Lung microvascular endothelial cell (primary cell): ENCODE data around the gene FBF1. TPM values are rescaled to one million over a fixed set of nuclear protein-coding genes. Genes with fewer than 3 reads are reported as not detected.
A peak's percentile ranks its signal among the peaks of the same experiment; 100 is the strongest.
"Not testable (repeated sequence)": the region's sequence is repeated elsewhere in the genome, so short reads cannot be mapped to it uniquely, and the experiment has no call there.

Experiments used
- DNase-seq, 2 donors: peaks; one replicate each; pipeline versions ENCODE4 v3.0.0 to v3.0.0-alpha.2; 2010; ENCODE audit warnings: low read depth in 2 of 2
- total RNA-seq: library from RNA; depleted of rRNA; stranded (reverse); fragments of >200 nt; gene quantifications from 2 replicates; pipeline ENCODE4 v1.2.1, GENCODE V29; 2014

FBF1 gene
- total RNA-seq, 1 donor from 2014 or later = 3.8 TPM

DNA sequence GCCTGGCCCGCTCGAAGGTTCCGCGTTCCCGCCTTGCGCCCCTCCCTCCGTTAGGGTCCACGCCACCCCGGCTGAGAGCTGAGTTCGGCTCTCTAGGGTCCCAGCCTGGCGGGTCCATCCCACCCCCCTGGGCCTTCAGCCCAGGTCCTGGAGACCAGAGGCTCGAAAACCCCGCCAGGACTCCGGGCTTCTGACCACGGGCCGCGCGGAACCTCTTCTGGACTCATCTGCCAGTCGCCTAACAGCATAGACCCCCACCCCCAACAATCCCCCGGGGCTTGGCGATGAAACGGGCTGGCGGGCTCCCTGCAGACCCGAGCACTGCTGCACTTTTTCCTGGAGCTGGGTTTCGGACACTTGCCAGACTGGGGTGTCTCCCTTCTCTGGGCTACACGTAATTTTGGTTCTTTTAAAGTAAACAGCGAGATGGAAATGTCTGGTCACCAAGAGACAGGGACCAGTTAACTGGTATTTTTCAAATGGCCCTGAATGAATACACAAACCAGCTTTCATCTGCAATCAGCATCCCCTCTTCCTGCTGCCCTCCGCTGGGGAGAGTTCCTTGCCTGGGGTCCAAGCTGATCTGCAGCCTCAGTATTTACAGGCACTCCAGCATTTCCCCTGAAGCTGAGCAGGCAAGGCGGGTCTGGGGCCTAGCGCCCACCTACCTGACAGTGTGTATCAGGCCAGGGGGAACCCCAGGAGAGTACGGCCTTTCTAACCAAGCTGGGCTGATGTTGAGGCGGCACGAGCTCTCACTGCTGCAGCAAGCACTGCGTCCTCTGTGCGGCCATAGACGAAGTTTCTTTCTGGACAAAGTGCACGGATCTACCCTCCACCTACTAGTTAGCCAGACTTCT is 43.5 kb downstream of the FBF1 start:
- no peak for DNase-seq

DNA sequence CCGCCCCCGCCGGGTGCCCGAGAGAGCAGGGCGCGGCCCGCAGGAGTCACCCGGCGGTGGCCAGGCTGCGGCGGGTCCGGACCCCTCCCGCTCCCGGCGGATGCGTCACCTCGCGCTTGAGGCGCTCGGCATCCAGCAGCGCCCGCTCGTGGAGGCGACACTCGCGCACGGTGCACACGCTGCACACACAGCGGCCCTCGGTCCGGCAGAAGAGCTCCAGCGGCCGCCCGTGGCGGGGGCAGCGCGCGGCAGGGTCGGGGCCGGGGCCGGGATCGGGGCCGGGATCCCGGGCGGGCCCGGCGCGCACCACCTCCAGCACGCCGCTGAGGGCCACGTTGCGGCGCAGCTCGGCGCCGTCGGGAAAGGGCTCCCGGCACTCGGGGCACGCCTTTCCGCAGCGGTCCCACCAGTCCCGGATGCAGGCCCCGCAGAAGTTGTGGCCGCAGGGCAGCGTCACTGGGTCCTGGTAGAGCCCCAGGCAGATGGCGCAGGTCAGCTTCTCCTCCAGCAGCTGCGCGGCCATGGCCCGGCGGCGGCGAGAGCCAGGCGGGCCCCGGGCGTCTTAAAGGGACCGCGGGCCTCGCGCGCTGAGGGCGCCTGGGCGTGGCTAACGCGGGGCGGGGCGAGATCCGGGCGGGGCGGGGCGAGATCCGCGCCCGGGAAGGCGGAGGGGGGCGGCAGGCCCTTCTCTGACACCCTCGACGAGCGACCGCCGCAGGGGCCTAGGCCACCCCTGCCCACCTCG is 44.3 kb downstream of the FBF1 start, which contains the start of gene TRIM65:
Gene TRIM65 (minus strand): TSS at position 537 of the 745 bp plus-strand sequence. CDS start 14 bp downstream, at position 523.
- peak; percentile 79 to 90 for DNase-seq

DNA sequence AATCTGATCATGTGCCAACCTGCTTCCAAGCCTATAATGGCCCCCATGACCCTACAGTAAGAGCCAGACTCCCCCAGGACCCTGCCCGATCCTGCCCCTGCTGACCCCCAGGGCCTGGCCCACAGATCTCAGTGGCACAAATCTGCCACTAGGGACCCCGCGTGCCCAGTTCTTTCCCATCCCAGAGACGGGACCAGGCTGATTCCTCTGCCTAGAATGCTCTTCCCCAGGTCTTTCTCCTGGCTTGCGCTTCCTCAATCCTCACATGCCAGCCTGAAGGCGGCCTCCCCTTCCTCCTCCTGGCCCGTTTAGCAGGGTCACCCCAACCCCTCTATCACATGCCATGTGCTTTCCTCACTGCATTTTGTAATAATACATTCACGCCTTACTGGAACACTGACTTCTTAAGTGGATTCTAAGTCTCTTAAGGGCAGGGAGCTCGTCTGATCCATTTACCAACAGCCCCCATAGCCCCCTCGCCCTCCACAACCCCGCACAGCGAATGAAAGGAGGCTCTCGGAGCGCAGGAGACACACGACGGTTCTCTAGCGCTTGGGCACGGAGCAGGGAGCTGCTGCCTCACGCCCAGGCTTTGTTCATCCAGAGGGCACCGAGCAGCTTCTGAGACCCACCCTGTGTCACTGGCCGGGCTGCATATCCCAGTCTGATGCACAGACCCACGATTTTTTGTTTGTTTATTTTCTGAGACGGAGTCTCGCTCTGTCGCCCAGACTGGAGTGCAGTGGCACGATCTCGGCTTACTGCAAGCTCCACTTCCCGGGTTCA is 45.3 kb downstream of the FBF1 start:
- peak; percentile 44 to 45 for DNase-seq

DNA sequence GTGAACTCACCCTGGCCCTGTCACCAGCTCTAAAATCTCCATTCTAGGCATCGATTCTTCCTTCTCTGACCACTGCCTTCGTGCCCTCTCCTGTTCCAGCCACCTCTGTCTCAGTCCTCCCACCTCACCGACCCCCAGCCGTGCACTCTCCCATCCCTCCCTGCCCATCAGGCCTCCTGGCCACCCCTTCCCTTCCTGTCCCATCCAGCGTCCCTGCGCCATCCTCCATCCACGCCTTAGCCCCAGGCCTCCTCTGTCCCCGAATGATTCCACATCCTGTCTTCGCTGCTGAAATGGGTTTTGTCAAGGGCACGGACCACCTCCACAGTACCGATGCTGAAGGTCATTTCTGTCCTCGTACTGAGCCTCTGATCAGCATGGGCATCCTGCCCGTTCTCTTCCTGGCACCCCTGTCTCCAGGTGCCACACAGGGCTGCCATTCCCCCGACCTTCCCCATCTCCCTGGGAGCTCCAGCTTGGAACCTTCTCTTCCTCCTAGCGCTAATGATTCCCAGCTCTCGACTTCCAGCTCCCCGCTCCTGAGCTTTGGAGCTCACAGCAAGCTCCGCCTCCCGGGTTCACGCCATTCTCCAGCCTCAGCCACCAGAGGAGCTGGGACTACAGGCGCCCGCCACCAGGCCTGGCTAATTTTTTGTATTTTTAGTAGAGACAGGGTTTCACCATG is 46.7 kb downstream of the FBF1 start:
- no peak for DNase-seq

DNA sequence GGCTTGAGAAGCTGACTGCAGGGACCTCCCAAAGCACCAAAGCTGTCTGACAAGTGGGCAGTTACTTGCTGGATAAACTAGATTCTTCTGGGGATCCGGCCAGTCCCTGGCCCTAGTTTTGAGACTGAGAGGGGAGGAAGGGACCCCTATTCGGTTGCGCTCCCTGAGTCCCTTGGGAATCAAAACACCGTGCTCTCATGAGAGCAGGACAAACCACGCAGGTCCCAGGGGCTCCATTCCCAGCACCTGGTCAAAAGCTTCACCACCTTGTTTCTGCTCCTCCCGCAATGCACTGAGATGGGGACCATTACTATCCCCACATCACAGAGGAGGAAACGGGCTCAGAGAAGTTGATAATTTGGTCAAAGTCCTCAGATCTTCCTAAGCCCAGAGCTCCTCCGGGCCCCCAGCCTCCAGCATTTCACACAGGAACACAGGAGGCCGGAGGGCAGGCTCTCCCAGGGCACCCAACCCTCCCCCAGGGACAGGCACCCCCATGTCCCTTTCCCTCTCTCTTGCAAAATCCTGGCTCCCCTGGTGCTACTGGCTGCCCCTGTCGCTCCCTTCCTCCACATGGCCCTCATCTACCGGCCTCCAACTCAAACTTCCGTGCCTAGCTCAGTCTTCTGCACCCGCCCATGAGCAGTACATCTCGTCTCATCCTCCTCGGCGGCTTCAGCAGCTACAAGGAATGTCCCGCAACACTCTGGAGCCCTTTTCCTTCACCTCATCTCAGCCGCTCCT is 47.4 kb downstream of the FBF1 start:
- DNase-seq = no peak

DNA sequence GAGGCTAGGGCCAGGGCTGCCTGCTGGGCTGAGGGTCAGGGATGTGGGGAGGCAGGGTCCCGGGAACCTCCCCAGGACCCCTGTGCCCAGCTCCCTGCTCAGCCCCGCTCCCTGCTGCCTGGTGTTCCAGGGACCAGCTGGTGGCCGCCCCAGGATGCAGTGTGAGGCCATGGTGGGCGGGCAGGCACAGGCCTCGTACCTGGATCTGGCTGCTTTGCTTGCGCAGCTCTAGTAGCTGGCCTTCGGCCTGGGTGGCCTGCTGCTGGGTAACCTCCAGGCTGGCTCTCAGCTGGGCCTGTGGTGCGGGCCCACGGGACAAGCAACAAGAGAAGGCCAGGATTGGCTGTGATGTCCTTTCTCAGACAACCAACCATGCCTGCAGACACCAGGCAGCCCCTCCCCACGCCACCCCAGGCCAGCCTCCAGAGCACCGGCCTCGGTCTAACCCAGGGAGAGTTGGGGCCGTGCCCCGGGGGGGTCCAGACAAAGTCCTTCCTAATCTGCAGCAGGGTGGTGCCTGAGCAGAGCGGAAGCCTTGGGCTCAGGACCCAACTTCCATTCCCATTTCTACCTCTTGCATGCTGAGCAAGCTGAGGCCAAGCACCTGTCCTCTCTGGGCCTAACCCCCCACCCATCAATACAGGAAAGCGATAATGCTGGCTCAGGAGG is 48.2 kb downstream of the FBF1 start:
- DNase-seq = no peak

DNA sequence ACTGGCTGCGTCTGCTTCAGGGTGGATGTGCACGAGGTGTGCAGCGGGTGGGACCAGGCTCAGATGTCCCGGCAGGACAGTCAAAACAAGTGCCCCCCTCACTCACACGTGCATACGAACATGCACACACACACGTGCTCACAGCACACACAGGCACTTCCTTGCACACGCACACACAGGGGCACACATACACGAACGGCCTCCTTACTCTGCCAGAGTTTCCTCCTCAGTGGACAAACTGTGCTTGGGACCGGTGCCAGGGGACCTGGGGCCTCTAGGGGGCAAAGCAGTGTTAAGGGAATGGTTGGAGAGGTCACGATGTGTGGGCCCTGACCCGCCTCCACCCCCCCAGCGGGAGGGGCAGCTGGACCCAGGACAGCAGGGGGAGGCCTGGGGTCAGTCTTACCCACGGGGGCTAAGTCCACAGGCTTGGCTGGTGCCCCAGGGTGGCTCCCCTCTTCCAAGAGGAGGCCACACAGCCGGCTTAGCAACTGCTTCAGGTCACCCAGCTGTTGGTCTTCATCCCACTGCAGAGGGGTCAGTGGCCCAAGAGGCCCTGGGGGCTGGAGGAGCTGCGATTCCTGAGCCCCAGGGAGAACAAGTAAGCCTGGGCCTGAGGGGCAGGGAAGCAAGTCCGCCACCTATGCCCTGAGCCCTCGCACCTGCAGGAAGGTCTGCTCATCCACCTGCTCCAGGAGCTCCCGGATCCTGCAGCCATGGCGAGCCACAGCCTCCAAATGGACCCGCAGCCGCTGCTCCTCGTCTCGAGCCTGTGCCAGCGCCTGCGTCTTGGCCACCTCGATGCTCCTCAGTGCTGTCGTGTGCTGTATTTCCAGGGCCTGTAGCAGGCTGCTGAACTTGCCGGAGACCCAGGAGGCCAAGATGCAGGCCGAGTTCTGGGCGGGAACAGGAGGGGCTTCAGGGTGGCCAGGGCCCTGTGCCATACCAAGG is 49.0 kb downstream of the FBF1 start:
- no peak for DNase-seq

DNA sequence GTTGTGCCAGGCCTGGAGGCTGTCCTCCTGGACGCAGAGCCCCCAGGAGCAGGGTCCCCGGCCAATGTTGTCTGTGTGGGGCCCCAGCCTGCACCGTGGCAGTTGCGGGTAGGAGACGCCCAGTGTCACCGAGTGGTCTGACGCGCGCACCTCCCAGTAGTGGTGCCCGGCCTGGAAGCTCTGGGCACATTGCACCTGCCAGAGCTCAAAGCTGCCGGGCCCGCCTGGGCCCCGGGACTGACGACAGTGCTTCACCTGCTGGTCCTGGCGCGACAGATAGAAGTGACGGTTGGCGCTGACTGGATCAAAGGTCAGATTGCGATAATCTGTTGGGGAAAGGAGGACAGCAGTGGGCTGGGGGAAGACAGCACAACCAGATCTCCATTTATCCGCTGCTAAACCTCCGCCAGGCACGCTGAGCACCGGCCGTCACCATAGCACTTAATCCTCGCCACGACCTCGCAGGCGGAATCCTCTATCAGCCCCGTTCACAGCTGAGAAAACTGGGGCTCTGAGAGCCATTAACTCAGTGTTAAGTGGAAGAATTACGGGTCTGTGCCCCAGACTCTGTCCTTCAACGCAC is 49.7 kb downstream of the FBF1 start:
- DNase-seq = no peak

DNA sequence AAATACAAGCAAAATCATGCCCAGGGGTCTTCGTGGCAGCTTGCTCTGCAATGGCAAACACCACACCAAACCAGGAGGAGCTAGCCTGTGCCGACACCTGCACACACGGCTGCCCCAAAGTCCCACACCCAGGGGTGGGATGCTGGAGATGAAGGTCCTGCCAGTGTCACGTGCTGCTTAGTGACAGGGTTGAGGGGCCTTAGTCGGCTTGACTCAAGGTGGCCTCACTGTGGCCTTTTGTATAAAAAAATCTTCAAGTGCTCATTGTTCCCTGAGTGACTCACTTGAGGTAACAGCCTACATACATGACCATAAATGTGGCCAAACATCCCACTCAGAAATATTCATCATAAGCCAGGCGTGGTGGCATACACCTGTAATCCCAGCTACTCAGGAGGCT is 51.4 kb downstream of the FBF1 start:
- DNase-seq = peak in 1 of 2 donors; percentile 15

DNA sequence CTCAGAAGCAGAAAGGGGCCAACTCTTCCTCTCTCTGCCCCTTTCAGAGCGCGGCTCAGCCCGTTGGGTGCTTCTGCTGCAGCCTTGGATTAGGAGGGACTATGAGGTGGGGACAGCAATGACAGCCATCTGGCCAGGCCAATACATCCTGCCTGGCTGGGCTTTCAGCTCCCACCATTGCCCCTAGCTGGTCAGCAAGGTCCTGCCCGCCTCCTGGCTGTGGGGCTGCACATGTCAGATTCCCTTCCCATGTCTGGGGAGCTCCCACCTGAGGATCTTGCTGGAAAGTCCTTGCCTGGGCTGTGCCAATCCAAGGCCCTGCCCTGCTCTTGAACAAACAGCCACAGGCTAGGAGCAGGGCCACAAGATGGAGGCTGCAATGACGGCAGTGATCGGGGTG is 52.4 kb downstream of the FBF1 start:
- no peak for DNase-seq

DNA sequence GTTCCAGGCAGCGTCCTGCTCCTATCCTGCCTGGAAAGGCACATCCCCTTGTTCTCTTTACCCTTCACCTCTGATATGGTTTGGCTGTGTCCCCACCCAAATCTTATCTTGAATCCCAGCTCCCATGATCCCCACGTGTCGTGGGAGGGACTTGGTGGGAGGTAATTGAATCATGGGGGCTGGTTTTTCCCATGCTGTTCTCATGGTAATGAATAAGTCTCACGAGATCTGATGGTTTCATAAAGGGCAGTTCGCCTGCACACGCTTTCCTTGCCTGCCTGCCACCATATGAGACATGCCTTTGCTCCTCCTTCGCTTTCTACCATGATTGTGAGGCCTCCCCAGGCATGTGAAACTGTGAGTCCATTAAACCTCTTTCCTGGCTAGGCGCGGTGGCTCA is 55.0 kb downstream of the FBF1 start:
- DNase-seq = not testable (repeated sequence)

DNA sequence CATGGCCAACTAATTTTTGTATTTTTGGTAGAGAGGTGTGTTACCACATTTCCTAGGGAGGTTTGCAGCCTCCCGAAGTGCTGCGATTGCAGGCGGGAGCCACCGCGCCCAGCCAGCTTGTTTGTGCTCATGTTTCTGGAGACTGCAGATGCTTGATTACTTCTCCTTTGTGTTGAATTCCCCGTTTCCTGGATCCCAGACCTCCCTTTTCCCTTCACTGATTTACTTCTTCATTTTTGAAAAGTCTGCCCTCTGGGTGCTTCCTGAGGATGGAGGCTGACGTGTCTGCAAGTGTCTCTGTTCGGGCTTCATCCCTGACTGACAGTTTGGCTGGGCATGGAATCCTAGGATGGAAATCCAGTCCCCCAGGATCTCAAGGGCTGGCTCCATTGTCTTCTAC is 55.4 kb downstream of the FBF1 start:
- DNase-seq = peak in 1 of 2 donors; percentile 16

DNA sequence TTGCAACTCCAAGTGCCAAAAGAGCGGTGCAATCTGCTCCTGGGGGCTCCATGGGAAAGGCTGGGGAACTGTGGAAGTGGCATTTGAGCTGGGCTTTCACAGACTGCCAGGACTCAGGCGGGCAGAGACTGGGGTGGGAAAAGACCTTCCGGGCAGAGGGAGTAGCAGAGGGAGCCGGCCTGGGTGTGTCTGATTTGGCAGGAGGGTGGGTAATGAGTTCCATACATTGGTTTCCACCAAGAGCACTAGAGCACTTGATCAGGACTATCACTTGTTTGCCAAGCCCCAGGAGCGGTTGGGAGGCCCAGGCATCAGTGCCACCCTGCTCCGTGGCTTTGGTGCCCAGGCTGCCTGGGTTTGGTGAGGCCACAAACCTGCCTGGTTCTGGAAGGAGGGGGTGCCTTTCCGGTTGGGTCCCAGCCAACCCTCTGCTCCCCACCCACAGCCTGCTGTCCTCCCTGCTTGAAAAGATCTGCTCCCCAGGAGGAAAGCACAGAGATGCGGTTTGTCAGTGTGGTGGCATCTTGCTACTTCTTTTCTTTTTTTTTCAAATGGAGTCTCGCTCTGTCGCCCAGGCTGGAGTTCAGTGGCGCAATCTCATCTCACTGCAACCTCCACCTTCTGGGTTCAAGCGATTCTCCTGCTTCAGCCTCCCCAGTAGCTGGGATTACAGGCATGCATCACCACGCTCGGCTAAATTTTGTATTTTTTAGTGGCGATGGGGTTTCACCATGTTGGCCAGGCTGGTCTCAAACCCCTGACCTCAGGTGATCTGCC is 59.0 kb downstream of the FBF1 start:
- no peak for DNase-seq

DNA sequence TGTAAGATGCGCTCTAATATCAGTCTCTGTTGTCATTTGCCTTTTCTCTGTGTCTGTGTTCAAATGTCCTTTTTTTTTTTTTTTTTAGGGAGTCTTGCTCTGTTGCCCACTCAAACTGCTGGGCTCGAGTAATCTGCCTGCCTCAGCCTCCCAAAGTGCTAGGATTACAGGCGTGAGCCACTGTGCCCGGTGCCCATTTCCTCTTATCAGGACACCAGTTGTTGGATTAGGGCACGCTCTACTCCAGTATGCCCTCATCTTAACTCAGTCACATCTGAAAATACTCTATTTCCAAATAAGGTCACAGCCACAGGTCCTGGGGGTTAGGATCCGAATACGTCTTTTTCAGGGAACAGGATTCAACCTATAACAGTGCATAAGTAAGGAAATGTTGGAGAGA is 60.6 kb downstream of the FBF1 start:
- no peak for DNase-seq

DNA sequence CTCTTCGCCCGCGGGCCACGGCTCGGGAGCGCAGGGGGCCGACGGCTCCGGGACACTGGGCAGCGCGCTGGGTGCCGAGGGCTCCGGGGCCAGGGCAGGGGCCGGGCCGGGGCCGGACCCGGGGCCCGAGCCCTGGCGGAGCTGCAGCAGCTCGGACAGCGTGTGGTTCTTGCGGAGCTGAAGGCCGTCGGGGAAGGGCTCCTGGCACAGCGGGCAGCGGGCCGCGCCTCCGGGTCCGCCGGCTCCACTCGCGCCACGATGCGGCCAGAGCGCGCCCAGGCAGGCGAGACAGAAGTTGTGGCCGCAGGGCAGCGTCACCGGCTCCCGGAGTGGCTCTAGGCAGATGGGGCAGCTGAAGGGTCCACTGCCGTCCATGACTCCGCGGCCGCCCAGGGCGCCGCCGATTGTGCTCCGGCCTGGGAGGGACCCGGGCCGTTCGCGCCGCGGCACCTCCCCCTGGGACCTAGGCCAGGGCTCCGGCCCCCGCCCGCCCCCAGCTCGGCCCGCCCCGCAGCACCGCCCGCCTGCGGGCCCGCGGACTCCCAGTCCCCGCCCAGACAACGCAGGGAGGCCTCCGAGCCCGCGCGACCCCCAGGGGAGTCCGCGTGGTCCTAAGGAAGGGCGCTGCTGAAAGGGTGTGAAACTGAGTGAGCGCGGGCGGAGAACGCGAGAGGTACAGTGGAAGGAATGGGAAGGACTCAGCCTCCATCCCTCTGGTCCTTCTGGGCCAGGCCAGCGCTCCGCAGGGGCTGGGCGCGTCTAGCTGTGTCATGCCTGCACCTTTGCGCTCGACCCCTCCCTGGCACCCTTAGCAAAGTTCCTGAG is 62.5 kb downstream of the FBF1 start, which contains the start of gene TRIM47:
Gene TRIM47 (minus strand): TSS at position 408 of the 825 bp plus-strand sequence. CDS start 33 bp downstream, at position 375.
- peak; percentile 74 to 83 for DNase-seq

DNA sequence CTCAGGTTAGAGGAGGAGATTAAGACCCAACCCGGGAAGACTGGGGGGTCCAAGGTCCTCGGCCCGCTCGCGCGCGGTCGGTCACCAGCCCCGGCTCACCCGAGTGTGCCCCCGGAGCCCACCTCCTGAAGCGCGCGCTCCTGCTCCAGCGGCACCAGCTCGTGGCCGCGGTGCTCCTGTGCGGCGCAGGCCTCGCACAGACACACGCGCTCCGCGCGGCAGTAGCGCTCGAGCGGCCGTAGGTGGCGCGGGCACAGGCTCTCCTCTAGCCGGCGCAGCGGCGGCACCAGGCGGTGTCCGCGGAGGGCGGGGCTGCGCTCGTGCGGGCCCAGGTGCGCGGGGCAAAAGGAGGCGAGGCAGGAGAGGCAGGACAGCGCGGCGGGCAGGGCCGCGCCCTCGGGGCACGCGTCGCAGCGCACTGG is 63.1 kb downstream of the FBF1 start:
- DNase-seq = peak; percentile 82 to 90
